H9 (cell line): ENCODE results near the gene OTUB2. TPM values are rescaled to one million over a fixed set of nuclear protein-coding genes. Genes with fewer than 3 reads are reported as not detected.

ENCODE experiments used
- DNase-seq: peaks from one replicate; pipeline ENCODE4 v3.0.0-alpha.2; 2017
- H2AFZ ChIP-seq: one replicate; pipeline ENCODE4 v1.6.1; 2013; ENCODE audit warnings: mild to moderate bottlenecking, low read length, control low read depth, moderate library complexity
- H2AK5ac ChIP-seq: 2 replicates; pipeline ENCODE4 v1.6.1; 2013; ENCODE audit warnings: low read length, control low read depth, mixed read lengths; ENCODE audit not compliant: insufficient read length
- H2BK120ac ChIP-seq: one replicate; pipeline ENCODE4 v1.6.1; 2013; ENCODE audit warnings: low read depth, mild to moderate bottlenecking, low read length, control low read depth, inconsistent platforms; ENCODE audit not compliant: poor library complexity, severe bottlenecking
- H2BK12ac ChIP-seq: 2 replicates; pipeline ENCODE4 v1.6.1; 2013; ENCODE audit warnings: low read length, control low read depth, mixed read lengths, low read depth; ENCODE audit not compliant: insufficient read length
- H2BK15ac ChIP-seq: 2 replicates; pipeline ENCODE4 v1.6.1; 2013; ENCODE audit warnings: low read depth, low read length, control low read depth
- H2BK20ac ChIP-seq: one replicate; pipeline ENCODE4 v1.6.1; 2013; ENCODE audit warnings: low read depth, mild to moderate bottlenecking, low read length, control low read depth, inconsistent platforms; ENCODE audit not compliant: poor library complexity, severe bottlenecking
- H2BK5ac ChIP-seq: 2 replicates; pipeline ENCODE4 v1.6.1; 2013; ENCODE audit warnings: low read length, control low read depth, mixed read lengths; ENCODE audit not compliant: insufficient read length
- H3K14ac ChIP-seq: 2 replicates; pipeline ENCODE4 v1.6.1; 2013; ENCODE audit warnings: low read length, control low read depth; ENCODE audit not compliant: insufficient read depth
- H3K18ac ChIP-seq: 2 replicates; pipeline ENCODE4 v1.6.1; 2013; ENCODE audit warnings: low read depth, mild to moderate bottlenecking, mixed read lengths, low read length, control low read depth; ENCODE audit not compliant: insufficient read length
- H3K23ac ChIP-seq: 2 replicates; pipeline ENCODE4 v1.6.1; 2013; ENCODE audit warnings: low read length, control low read depth, mixed read lengths, low read depth; ENCODE audit not compliant: insufficient read length
- H3K23me2 ChIP-seq: 2 replicates; pipeline ENCODE4 v1.6.1; 2013; ENCODE audit warnings: low read depth, mild to moderate bottlenecking, mixed read lengths, low read length, control low read depth; ENCODE audit not compliant: insufficient read length, poor library complexity, severe bottlenecking
- H3K27ac ChIP-seq: 2 replicates; pipeline ENCODE4 v1.5.1; 2013; ENCODE audit warnings: low read length, control low read depth, mixed read lengths, low read depth; ENCODE audit not compliant: insufficient read length
- H3K27me3 ChIP-seq: 2 replicates; pipeline ENCODE4 v1.6.1; 2013; ENCODE audit warnings: low read length, control low read depth, inconsistent platforms; ENCODE audit not compliant: insufficient read depth
- H3K4ac ChIP-seq: 2 replicates; pipeline ENCODE4 v1.6.1; 2013; ENCODE audit warnings: low read depth, mild to moderate bottlenecking, control low read depth, inconsistent platforms, low read length, moderate library complexity
- H3K4me1 ChIP-seq: 2 replicates; pipeline ENCODE4 v1.6.1; 2013; ENCODE audit warnings: low read length, control low read depth, inconsistent platforms; ENCODE audit not compliant: insufficient read depth
- H3K4me2 ChIP-seq: 2 replicates; pipeline ENCODE4 v1.6.1; 2013; ENCODE audit warnings: low read length, control low read depth, mixed read lengths; ENCODE audit not compliant: insufficient read length, insufficient read depth
- H3K56ac ChIP-seq: 2 replicates; pipeline ENCODE4 v1.6.1; 2013; ENCODE audit warnings: low read depth, mild to moderate bottlenecking, mixed read lengths, low read length, control low read depth; ENCODE audit not compliant: insufficient read length
- H3K79me1 ChIP-seq: 2 replicates; pipeline ENCODE4 v1.6.1; 2013; ENCODE audit warnings: low read depth, mild to moderate bottlenecking, moderate library complexity, low read length, control low read depth, inconsistent platforms; ENCODE audit not compliant: insufficient read depth, poor library complexity, severe bottlenecking
- H3K79me2 ChIP-seq: 2 replicates; pipeline ENCODE4 v1.6.1; 2013; ENCODE audit warnings: low read length, control low read depth, inconsistent platforms; ENCODE audit not compliant: insufficient read depth
- H3K9ac ChIP-seq: 2 replicates; pipeline ENCODE4 v1.6.1; 2013; ENCODE audit warnings: low read length, control low read depth, mixed read lengths; ENCODE audit not compliant: insufficient read length; ENCODE audit errors: extremely low read depth
- H3K9me3 ChIP-seq: one replicate; pipeline ENCODE4 v1.6.1; 2013; ENCODE audit warnings: low read depth, low read length, inconsistent platforms; ENCODE audit not compliant: control insufficient read depth
- H3T11ph ChIP-seq: one replicate; pipeline ENCODE4 v1.6.1; 2013; ENCODE audit warnings: mild to moderate bottlenecking, low read length, control low read depth, inconsistent platforms
- H4K20me1 ChIP-seq: one replicate; pipeline ENCODE4 v1.6.1; 2013; ENCODE audit not compliant: control insufficient read depth, insufficient read length, insufficient read depth
- H4K5ac ChIP-seq: 2 replicates; pipeline ENCODE4 v1.6.1; 2013; ENCODE audit warnings: low read depth, mild to moderate bottlenecking, mixed read lengths, low read length, control low read depth; ENCODE audit not compliant: insufficient read length
- H4K8ac ChIP-seq: replicated peaks from 2 replicates; pipeline ENCODE4 v1.6.1; 2013; ENCODE audit warnings: low read length, control low read depth, mixed read lengths, low read depth; ENCODE audit not compliant: insufficient read length
- H4K91ac ChIP-seq: 2 replicates; pipeline ENCODE4 v1.6.1; 2013; ENCODE audit warnings: low read depth, mild to moderate bottlenecking, moderate library complexity, mixed read lengths, low read length, control low read depth; ENCODE audit not compliant: insufficient read length
- H3K27ac Mint-ChIP-seq, 3 experiments: 2 replicates in 2 of 3; 3 replicates in 1 of 3; pipeline ENCODE4 v1.8.0; 2020 to 2021; ENCODE audit warnings: mixed read lengths in 3 of 3, mild to moderate bottlenecking in 1 of 3, moderate library complexity in 1 of 3
- H3K27me3 Mint-ChIP-seq: 2 replicates; pipeline ENCODE4 v1.8.0; 2021; ENCODE audit warnings: low read depth, mild to moderate bottlenecking, moderate library complexity, mixed read lengths
- H3K36me3 Mint-ChIP-seq, 3 experiments: 2 replicates in 2 of 3; 3 replicates in 1 of 3; pipeline ENCODE4 v1.8.0; 2020 to 2021; ENCODE audit warnings: low read depth in 3 of 3, mixed read lengths in 3 of 3; ENCODE audit not compliant: insufficient read depth in 1 of 3
- H3K4me1 Mint-ChIP-seq, 2 experiments: 2 replicates each; pipeline ENCODE4 v1.8.0; 2020; ENCODE audit warnings: mixed read lengths in 2 of 2
- H3K4me3 Mint-ChIP-seq, 2 experiments: 2 replicates in 1 of 2; 3 replicates in 1 of 2; pipeline ENCODE4 v1.8.0; 2020 to 2021; ENCODE audit warnings: mild to moderate bottlenecking in 2 of 2, mixed read lengths in 2 of 2, moderate library complexity in 1 of 2
- H3K9me3 Mint-ChIP-seq, 2 experiments: 2 replicates in 1 of 2; 3 replicates in 1 of 2; pipeline ENCODE4 v1.8.0; 2020; ENCODE audit warnings: mild to moderate bottlenecking in 2 of 2, mixed read lengths in 2 of 2, moderate library complexity in 1 of 2
- CTCF ChIP-seq: fragments of 200-600 bp; sonication (generic); conservative IDR thresholded peaks from 3 replicates; pipeline ENCODE4 v1.8.0; 2021; ENCODE audit warnings: antibody characterized with exemption, mild to moderate bottlenecking
- WGBS: extraction: QIAGEN DNeasy Blood & Tissue Kit; methylation state at CpG from one replicate; pipeline ENCODE4 v1.1.7; 2013; ENCODE audit warnings: missing lambda C conversion rate, low lambda C conversion rate, mixed read lengths; ENCODE audit not compliant: insufficient read length; ENCODE audit errors: extremely low coverage; 5-methylcytosine and 5-hydroxymethylcytosine counted together
- total RNA-seq: library from RNA; stranded (reverse); gene quantifications from 2 replicates; pipeline ENCODE4 v1.2.1, GENCODE V29; 2021

Gene OTUB2
- total RNA-seq, 1 experiment from 2014 or later = 3.6 TPM

DNA sequence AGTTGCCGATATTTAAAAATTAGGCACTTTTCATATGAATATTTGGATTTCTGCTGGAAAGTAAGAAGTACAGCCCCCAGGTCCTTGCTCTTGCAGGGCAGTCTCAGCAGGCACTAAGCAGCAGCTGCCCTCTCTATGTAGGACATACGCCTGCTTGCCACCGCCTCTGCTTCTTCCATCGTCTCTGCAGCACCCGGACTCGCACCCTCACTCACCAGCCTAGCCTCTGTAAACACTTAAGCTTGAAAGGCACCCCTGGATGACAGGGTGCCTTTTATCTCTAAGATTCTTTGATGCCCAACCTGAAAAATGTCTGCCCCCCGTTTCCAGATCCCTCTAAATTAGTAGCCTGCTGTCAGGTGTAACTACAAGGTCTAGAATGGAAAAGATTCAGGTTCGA, 19.0 kb downstream of the OTUB2 start:
- TF ChIP-seq CTCF = no peak
- H2BK15ac ChIP-seq = no peak overlapping the region
- H3K27me3 Mint-ChIP-seq = no peaks in the 10 kb centered on the region

More for the DNA sequence above, 19.0 kb downstream of the OTUB2 start:
- no peak overlapping the region for H2BK120ac ChIP-seq
- H4K20me1 ChIP-seq = no peaks in the 10 kb centered on the region
- Mint-ChIP-seq H3K4me3 (no peak overlapping the region), H3K36me3 (peaks cover 3 to 58% (median 42%) of the 10 kb centered on the region in 3 experiments), H3K9me3 (no peaks in the 10 kb centered on the region), H3K27ac (0 out of 7 replicates have a peak overlapping the region, but pooled peaks of 1 of the 3 experiments have one; percentile 17), H3K4me1 (peaks cover 0 to 7% of the 10 kb centered on the region in 2 experiments; a peak in 2 of 4 replicates)
- H3K23me2 ChIP-seq = no peaks in the 10 kb centered on the region
- no peak overlapping the region for H2BK20ac ChIP-seq
- H4K5ac ChIP-seq = no peak overlapping the region
- H3K4me2 ChIP-seq = no peak overlapping the region
- H3T11ph ChIP-seq = no peak overlapping the region
- H3K4me1 ChIP-seq = no peaks in the 10 kb centered on the region
- H2BK12ac ChIP-seq = no peak overlapping the region
- no peak overlapping the region for H2AK5ac ChIP-seq
- H2AFZ ChIP-seq = no peak overlapping the region
- no peaks in the 10 kb centered on the region for H3K79me2 ChIP-seq
- H3K27me3 ChIP-seq = no peaks in the 10 kb centered on the region
- H3K9ac ChIP-seq = no peak overlapping the region
- H3K18ac ChIP-seq = no peak overlapping the region
- no peaks in the 10 kb centered on the region for H3K9me3 ChIP-seq
- no peak overlapping the region for H4K91ac ChIP-seq
- H3K79me1 ChIP-seq = no peaks in the 10 kb centered on the region
- DNase-seq = no peak
- H3K14ac ChIP-seq = no peak overlapping the region
- H3K4ac ChIP-seq = no peak overlapping the region
- H3K23ac ChIP-seq = no peak overlapping the region
- H3K27ac ChIP-seq = no peak overlapping the region
- H2BK5ac ChIP-seq = no peak overlapping the region
- no CpG with 5 or more reads among the region's 8 CpGs for WGBS
- no peak overlapping the region for H3K56ac ChIP-seq
- H4K8ac ChIP-seq = no peak overlapping the region
